Measurements from ENCODE around the gene TTC33.

DNA sequence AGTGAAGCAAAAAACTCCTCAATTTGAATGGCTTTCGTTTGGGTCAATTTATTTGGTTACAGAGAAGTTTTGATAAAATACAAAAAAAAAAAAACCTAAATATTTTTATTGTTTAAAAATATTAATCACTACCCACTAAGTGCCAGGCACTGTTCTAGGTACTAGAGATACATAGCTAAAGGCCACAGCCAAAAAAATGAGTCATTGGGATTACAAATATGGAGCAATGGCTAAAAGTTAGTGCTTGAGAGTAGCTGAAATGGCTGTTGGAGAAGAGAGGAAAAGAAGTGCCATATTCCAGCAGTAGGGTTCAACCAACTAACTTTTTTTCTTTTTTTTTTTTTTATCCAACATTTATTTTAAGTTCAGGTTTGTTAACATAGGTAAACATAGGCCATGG lies 206.1 kb downstream of the TTC33 start:
- TF ChIP-seq, protein P1, sequence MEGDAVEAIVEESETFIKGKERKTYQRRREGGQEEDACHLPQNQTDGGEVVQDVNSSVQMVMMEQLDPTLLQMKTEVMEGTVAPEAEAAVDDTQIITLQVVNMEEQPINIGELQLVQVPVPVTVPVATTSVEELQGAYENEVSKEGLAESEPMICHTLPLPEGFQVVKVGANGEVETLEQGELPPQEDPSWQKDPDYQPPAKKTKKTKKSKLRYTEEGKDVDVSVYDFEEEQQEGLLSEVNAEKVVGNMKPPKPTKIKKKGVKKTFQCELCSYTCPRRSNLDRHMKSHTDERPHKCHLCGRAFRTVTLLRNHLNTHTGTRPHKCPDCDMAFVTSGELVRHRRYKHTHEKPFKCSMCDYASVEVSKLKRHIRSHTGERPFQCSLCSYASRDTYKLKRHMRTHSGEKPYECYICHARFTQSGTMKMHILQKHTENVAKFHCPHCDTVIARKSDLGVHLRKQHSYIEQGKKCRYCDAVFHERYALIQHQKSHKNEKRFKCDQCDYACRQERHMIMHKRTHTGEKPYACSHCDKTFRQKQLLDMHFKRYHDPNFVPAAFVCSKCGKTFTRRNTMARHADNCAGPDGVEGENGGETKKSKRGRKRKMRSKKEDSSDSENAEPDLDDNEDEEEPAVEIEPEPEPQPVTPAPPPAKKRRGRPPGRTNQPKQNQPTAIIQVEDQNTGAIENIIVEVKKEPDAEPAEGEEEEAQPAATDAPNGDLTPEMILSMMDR (conservative IDR thresholded peaks at IDR 0.05; ENCODE audit: low read depth, low read length), result no peak
- TF ChIP-seq RFX5 (IDR thresholded peaks at IDR 0.05; ENCODE audit: low read depth, low read length), result no peak
- no peak for TF ChIP-seq MAFK (IDR thresholded peaks at IDR 0.05; ENCODE audit: low read depth, low read length)
- no peak for TF ChIP-seq SMC3 (IDR thresholded peaks at IDR 0.05; ENCODE audit: low read depth, low read length)
- TF ChIP-seq RAD21 (IDR thresholded peaks at IDR 0.05; ENCODE audit: low read length), result no peak
- no peak for TF ChIP-seq POLR2A (IDR thresholded peaks at IDR 0.05; ENCODE audit: low read depth, low read length)
- TF ChIP-seq, protein P2, sequence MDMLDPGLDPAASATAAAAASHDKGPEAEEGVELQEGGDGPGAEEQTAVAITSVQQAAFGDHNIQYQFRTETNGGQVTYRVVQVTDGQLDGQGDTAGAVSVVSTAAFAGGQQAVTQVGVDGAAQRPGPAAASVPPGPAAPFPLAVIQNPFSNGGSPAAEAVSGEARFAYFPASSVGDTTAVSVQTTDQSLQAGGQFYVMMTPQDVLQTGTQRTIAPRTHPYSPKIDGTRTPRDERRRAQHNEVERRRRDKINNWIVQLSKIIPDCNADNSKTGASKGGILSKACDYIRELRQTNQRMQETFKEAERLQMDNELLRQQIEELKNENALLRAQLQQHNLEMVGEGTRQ (IDR thresholded peaks at IDR 0.05; ENCODE audit: low read depth, low read length), result no peak
- TF ChIP-seq, protein P3, sequence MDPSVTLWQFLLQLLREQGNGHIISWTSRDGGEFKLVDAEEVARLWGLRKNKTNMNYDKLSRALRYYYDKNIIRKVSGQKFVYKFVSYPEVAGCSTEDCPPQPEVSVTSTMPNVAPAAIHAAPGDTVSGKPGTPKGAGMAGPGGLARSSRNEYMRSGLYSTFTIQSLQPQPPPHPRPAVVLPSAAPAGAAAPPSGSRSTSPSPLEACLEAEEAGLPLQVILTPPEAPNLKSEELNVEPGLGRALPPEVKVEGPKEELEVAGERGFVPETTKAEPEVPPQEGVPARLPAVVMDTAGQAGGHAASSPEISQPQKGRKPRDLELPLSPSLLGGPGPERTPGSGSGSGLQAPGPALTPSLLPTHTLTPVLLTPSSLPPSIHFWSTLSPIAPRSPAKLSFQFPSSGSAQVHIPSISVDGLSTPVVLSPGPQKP (IDR thresholded peaks at IDR 0.05; ENCODE audit: borderline replicate concordance, low read depth, low read length), result no peak
- no peak for TF ChIP-seq CEBPB (IDR thresholded peaks at IDR 0.05; ENCODE audit: low read depth, low read length)
- no peak for TF ChIP-seq MXI1 (IDR thresholded peaks at IDR 0.05; ENCODE audit: borderline replicate concordance, low read depth, low read length)
- TF ChIP-seq NFE2L2 (IDR thresholded peaks at IDR 0.05; ENCODE audit: low read depth, low read length), result no peak
- TF ChIP-seq MAZ (IDR thresholded peaks at IDR 0.05; ENCODE audit: borderline replicate concordance, low read depth, low read length), result no peak
- no peak for TF ChIP-seq BHLHE40 (IDR thresholded peaks at IDR 0.05; ENCODE audit: low read depth, low read length)
- TF ChIP-seq FOS (IDR thresholded peaks at IDR 0.05; ENCODE audit: low read depth, low read length), result no peak

Measured in IMR-90 (cell line).